Chondrocyte (in vitro differentiated cells): ENCODE measurements around the gene NDUFV3. TPM values are rescaled to one million over a fixed set of nuclear protein-coding genes. Genes with fewer than 3 reads are reported as not detected.
A peak's percentile ranks its signal among the peaks of the same experiment; 100 is the strongest.
"Not testable (repeated sequence)": the region's sequence is repeated elsewhere in the genome, so short reads cannot be mapped to it uniquely, and the experiment has no call there.

Experiments
- DNase-seq: peaks from one replicate; pipeline ENCODE4 v3.0.0; 2021; ENCODE audit warnings: mixed read lengths, low spot score
- H3K27ac Mint-ChIP-seq: one replicate; pipeline ENCODE4 v1.8.0; 2021; ENCODE audit warnings: mild to moderate bottlenecking, moderate library complexity, mixed read lengths; ENCODE audit not compliant: unreplicated experiment
- H3K27me3 Mint-ChIP-seq: 2 replicates; pipeline ENCODE4 v1.8.0; 2021; ENCODE audit warnings: low read depth, mixed read lengths
- H3K36me3 Mint-ChIP-seq: 2 replicates; pipeline ENCODE4 v1.8.0; 2021; ENCODE audit warnings: low read depth, mixed read lengths
- H3K4me1 Mint-ChIP-seq: 2 replicates; pipeline ENCODE4 v1.8.0; 2021; ENCODE audit warnings: low read depth, mild to moderate bottlenecking, mixed read lengths
- H3K4me3 Mint-ChIP-seq: one replicate; pipeline ENCODE4 v1.8.0; 2021; ENCODE audit warnings: mild to moderate bottlenecking, moderate library complexity, mixed read lengths; ENCODE audit not compliant: unreplicated experiment
- H3K9me3 Mint-ChIP-seq: 2 replicates; pipeline ENCODE4 v1.8.0; 2021; ENCODE audit warnings: low read depth, mixed read lengths
- CTCF ChIP-seq: fragments of 200-600 bp; sonication (generic); IDR thresholded peaks from 2 replicates; pipeline ENCODE4 v1.5.0; 2021; ENCODE audit warnings: antibody characterized with exemption, mild to moderate bottlenecking, moderate library complexity
- total RNA-seq: library from RNA; stranded (reverse); gene quantifications from 3 replicates; pipeline ENCODE4 v1.2.1, GENCODE V29; 2021

NDUFV3 gene
- total RNA-seq, 1 donor from 2014 or later = 41.7 TPM

GRCh38 chr21:42929969-42930368, 36.9 kb downstream of the NDUFV3 start:
- H3K4me1 Mint-ChIP-seq = peaks cover 7% of the 10 kb centered on the region

GRCh38 chr21:42931560-42932235, 38.6 kb downstream of the NDUFV3 start:
- no peaks in the 10 kb centered on the region for H3K9me3 Mint-ChIP-seq
- H3K27ac Mint-ChIP-seq = no peak overlapping the region
- no peak overlapping the region for H3K4me3 Mint-ChIP-seq
- H3K36me3 Mint-ChIP-seq = no peaks in the 10 kb centered on the region
- no peaks in the 10 kb centered on the region for H3K27me3 Mint-ChIP-seq
- H3K4me1 Mint-ChIP-seq = peaks cover 7% of the 10 kb centered on the region
- no peak for TF ChIP-seq CTCF
- peak; percentile 30 for DNase-seq

More at GRCh38 chr21:42929969-42930368, 36.9 kb downstream of the NDUFV3 start:
- TF ChIP-seq CTCF = no peak
- H3K27me3 Mint-ChIP-seq = no peaks in the 10 kb centered on the region
- H3K9me3 Mint-ChIP-seq = no peaks in the 10 kb centered on the region
- no peak overlapping the region for H3K27ac Mint-ChIP-seq
- DNase-seq = no peak
- H3K4me3 Mint-ChIP-seq = no peak overlapping the region
- no peaks in the 10 kb centered on the region for H3K36me3 Mint-ChIP-seq

GRCh38 chr21:42932378-42933136, 39.4 kb downstream of the NDUFV3 start:
- not testable (repeated sequence) for H3K4me3 Mint-ChIP-seq, H3K4me1 Mint-ChIP-seq

GRCh38 chr21:42933137-42933970, 40.2 kb downstream of the NDUFV3 start:
- DNase-seq, H3K9me3 Mint-ChIP-seq, H3K36me3 Mint-ChIP-seq, H3K4me1 Mint-ChIP-seq, H3K27me3 Mint-ChIP-seq, H3K4me3 Mint-ChIP-seq: not testable (repeated sequence)
- peak overlapping the region; percentile 50 for H3K27ac Mint-ChIP-seq

More at GRCh38 chr21:42932378-42933136, 39.4 kb downstream of the NDUFV3 start:
- peak overlapping the region; percentile 50 for H3K27ac Mint-ChIP-seq
- H3K36me3 Mint-ChIP-seq, H3K9me3 Mint-ChIP-seq, H3K27me3 Mint-ChIP-seq: not testable (repeated sequence)
- DNase-seq = peak; percentile 63

- H3K27ac Mint-ChIP-seq, H3K4me3 Mint-ChIP-seq, H3K4me1 Mint-ChIP-seq, H3K27me3 Mint-ChIP-seq, H3K9me3 Mint-ChIP-seq, H3K36me3 Mint-ChIP-seq: not testable (repeated sequence)
- DNase-seq = peak; percentile 28
These were observed 40.9 kb downstream of the NDUFV3 start for GRCh38 chr21:42933973-42934372.

GRCh38 chr21:42936360-42936759, 43.3 kb downstream of the NDUFV3 start:
- H3K27ac Mint-ChIP-seq, H3K9me3 Mint-ChIP-seq, H3K4me3 Mint-ChIP-seq, DNase-seq, H3K36me3 Mint-ChIP-seq, H3K27me3 Mint-ChIP-seq: not testable (repeated sequence)
- peaks cover 20% of the 10 kb centered on the region for H3K4me1 Mint-ChIP-seq

- H3K27me3 Mint-ChIP-seq, H3K9me3 Mint-ChIP-seq, DNase-seq, H3K36me3 Mint-ChIP-seq, H3K4me3 Mint-ChIP-seq, H3K27ac Mint-ChIP-seq: not testable (repeated sequence)
- H3K4me1 Mint-ChIP-seq = peaks cover 20% of the 10 kb centered on the region
These were observed 44.2 kb downstream of the NDUFV3 start for GRCh38 chr21:42937034-42937940.
